C4-2B (cell line): ENCODE data around the gene GABPB1.
"Not testable (repeated sequence)": the region's sequence is repeated elsewhere in the genome, so short reads cannot be mapped to it uniquely, and the experiment has no call there.

Source experiments
- H3K27ac ChIP-seq: fragments of 450-650 bp; 2 replicates; pipeline ENCODE4 v1.5.1; 2017
- ZFX ChIP-seq: fragments of 450-650 bp; IDR thresholded peaks from 2 replicates; pipeline ENCODE4 v1.6.1; 2017
- TF ChIP-seq, protein P1 (sequence below): fragments of 450-650 bp; conservative IDR thresholded peaks from 2 replicates; pipeline ENCODE4 v1.5.1; 2017; ENCODE audit warnings: mild to moderate bottlenecking

GABPB1 gene

DNA sequence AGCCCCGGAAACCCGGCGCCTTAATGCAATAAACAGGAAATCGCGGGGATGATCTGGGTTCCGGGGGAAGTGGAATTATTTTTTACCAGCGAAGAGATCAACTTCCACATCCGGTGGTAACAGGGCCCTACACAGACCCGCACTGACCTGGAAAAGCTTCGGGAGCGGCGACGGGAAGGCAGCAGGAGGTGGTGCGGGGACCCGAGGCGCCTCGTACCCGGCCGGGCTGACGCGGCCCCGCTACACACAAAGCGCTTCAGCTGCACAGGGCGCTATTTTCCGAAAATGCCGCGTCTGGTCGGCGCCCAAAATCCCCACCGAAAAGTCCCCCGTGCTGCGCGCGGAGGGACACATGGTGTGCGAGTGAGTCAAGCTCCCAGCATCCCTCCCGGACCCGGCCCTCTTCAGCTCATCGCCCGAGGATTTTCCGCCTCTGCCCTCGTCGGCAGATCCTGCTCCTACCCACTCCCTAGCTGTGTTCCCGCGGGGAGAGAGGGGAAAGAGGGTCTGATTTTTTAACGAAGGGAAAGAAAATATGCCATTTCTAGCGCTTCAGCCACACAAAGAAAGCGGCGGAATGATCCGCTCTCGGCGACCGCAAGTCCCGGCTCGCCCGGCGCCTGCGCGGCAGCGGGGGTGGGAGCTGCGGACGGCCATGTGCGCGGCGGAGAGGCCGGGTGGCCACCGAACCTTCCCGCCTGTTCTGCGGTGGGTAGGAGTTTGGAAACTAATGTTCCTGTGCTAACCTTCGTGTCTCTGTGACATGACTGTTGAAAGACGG is at the start of gene GABPB1:
TSS of gene GABPB1 (minus strand) at position 361 of the 781 bp plus-strand sequence. CDS start 45,400 bp downstream, outside the sequence.
- peak within 1 kb of the TSS; percentile 99 for H3K27ac ChIP-seq
- TF ChIP-seq, protein P1, sequence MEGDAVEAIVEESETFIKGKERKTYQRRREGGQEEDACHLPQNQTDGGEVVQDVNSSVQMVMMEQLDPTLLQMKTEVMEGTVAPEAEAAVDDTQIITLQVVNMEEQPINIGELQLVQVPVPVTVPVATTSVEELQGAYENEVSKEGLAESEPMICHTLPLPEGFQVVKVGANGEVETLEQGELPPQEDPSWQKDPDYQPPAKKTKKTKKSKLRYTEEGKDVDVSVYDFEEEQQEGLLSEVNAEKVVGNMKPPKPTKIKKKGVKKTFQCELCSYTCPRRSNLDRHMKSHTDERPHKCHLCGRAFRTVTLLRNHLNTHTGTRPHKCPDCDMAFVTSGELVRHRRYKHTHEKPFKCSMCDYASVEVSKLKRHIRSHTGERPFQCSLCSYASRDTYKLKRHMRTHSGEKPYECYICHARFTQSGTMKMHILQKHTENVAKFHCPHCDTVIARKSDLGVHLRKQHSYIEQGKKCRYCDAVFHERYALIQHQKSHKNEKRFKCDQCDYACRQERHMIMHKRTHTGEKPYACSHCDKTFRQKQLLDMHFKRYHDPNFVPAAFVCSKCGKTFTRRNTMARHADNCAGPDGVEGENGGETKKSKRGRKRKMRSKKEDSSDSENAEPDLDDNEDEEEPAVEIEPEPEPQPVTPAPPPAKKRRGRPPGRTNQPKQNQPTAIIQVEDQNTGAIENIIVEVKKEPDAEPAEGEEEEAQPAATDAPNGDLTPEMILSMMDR, result no peak
- peak; percentile 73 for TF ChIP-seq ZFX

DNA sequence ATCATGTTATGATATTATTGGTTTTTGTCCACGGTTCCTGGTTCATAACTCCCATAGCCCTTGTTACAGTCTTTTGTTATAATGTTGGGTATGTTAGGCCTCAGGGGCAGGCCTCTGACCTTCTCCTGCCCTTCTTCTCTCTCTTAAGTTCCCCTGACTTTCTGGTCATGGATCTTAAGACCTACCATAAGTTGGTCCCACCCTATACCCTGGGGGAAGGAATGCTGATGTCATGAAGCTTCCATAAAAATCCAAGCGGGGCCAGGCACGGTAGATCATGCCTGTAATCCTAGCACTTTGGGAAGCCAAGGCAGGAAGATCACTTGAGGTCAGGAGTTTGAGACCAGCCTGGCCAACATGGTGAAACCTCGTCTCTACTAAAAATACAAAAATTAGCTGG is 36.6 kb upstream of the GABPB1 start:
- H3K27ac ChIP-seq, result not testable (repeated sequence)

DNA sequence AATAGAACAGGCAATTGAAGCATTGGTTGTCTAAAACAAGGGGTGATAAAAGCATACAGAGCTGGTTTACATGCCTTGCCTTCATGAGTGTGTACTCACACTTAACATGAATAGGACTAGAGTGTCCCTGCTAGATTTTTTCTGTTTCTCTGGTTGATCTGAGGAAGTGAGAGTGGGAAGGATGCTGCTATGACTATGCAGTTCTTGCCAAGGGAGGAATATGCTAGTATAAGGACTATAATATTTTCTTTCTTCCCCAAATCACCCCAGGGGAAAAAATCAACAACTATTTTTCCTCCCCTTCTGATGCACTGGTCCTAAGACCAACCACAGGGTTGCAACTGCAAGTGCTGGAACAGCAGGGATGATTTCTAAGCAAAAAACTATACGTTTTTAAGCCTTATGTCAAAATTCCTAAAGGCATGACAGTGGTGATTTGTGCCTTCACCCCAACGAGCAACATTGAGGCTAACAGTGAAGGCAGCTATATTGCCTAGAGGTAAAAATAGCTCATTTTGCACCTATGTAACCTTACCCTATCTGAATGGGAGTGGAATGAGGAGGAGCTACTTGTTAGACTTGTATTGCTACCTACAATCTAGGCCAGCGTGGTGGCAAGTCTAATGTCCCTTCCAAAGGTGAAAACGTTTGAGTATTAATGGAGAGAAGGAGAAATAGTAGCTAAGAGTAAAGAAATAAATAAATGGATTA is 35.7 kb upstream of the GABPB1 start:
- no peak overlapping the region for H3K27ac ChIP-seq
- TF ChIP-seq, protein P1, result no peak
- TF ChIP-seq ZFX, result no peak

DNA sequence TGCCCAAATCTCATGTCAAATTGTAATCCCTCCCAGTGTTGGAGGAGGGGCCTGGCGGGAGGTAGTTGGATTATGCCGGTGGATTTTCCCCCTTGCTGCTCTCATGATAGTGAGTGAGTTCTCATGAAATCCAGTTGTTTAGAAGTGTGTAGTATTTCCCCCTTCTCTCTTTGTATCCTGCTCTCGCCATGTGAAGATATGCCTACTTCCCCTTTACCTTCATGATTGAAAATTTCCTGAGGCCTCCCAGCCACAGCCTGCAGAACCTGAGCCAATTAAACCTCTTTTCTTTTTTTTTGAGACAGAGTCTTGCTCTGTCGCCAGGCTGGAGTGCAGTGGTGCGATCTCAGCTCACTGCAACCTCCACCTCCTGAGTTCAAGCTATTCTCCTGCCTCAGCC is 27.4 kb upstream of the GABPB1 start:
- not testable (repeated sequence) for H3K27ac ChIP-seq

DNA sequence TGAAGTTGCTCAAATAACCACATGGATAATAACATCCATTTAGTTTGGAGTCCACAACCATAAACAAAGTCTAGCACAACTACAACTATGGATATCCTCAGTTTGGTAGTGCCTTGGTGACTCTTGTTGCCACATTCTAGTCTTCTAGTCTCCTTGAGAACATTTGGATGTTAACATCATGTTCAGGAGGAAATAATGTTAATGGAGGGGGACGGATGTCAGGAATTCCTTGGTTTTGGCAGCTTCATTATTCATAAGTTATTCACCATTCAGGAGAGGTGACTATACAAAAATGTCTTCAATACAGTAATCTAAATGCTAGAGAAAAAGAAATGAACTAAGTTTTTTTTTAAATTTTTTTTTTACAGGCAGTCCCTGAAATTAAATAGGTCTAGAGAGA is 26.4 kb upstream of the GABPB1 start:
- TF ChIP-seq ZFX, result no peak
- TF ChIP-seq, protein P1, result no peak
- no peak overlapping the region; the same call in 1 of the 2 replicates for H3K27ac ChIP-seq

DNA sequence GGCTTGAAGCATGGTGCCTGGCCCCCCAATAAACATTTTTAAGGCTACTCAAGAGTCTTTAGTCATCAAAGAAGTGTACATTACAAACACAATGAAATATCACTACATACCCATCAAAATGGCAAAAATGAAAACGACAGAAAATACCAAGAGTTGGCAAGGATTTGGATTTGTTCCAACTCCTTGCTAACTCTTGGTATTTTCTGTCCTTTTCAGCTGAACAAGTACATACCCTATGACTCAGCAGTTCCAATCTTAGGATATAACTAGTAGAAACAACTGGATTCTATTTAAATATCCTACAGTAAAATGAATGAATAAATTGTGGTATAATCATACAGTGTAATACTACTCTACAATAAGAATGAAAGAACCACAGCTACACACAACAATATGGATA is 25.1 kb upstream of the GABPB1 start:
- H3K27ac ChIP-seq, result no peak overlapping the region
- TF ChIP-seq, protein P1, result no peak
- no peak for TF ChIP-seq ZFX

DNA sequence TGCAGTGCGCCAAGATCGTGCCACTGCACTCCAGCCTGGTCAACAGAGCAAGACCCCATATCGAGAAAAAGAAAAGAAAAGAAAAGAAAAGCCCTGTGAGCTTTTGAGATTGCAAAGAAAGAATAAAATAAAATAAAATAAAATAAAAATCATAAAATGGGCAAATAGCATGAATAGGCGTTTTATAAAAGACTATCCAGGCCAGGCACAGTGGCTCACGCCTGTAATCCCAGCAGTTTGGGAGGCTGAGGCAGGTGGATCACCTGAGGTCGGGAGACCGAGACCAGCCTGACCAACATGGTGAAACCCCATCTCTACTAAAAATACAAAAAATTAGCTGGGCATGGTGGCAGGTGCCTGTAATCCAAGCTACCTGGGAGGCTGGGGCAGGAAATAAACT is 24.4 kb upstream of the GABPB1 start:
- not testable (repeated sequence) for H3K27ac ChIP-seq

DNA sequence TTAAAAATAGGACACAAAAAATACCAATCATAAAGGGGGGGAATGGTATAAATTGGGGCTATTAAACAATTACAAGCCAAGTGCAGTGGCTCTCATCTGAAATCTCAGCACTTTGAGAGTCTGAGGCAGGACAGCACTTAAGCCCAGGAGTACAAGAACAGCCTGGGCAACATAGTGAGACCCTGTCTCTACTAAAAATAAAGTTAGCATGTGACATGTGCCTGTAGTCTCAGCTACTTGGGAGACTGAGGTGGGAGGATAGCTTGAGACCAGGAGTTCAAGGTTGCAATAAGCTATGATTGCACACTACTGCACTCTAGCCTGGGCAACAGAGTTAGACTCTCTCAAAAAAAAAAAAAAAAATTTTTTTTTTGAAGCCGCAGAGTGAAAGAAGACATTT is 23.8 kb upstream of the GABPB1 start:
- TF ChIP-seq ZFX, result no peak
- TF ChIP-seq, protein P1, result no peak
- no peak overlapping the region for H3K27ac ChIP-seq
